PC-3 (cell line): ENCODE results near the gene GUF1.

Experiments used
- EZH2 ChIP-seq: fragments of 300-600 bp; sonication (generic); IDR thresholded peaks from one replicate; pipeline ENCODE4 v1.6.1; 2017; ENCODE audit warnings: antibody characterized with exemption, mild to moderate bottlenecking, low read length; ENCODE audit not compliant: unreplicated experiment
- EZH2phosphoT487 ChIP-seq: fragments of 300-600 bp; sonication (generic); IDR thresholded peaks from 2 replicates; pipeline ENCODE4 v1.6.1; 2018; ENCODE audit warnings: mild to moderate bottlenecking, antibody characterized with exemption, low read length, borderline replicate concordance
- TF ChIP-seq, protein P1 (sequence below): fragments of 300-600 bp; sonication (generic); conservative IDR thresholded peaks from 2 replicates; pipeline ENCODE4 v1.5.1; 2017; ENCODE audit warnings: antibody characterized with exemption, low read depth, mild to moderate bottlenecking, low read length

GRCh38 chr4:44629280-44629866 is 48.8 kb upstream of the GUF1 start:
- TF ChIP-seq EZH2 (no peak), EZH2phosphoT487 (no peak)
- TF ChIP-seq, protein P1, sequence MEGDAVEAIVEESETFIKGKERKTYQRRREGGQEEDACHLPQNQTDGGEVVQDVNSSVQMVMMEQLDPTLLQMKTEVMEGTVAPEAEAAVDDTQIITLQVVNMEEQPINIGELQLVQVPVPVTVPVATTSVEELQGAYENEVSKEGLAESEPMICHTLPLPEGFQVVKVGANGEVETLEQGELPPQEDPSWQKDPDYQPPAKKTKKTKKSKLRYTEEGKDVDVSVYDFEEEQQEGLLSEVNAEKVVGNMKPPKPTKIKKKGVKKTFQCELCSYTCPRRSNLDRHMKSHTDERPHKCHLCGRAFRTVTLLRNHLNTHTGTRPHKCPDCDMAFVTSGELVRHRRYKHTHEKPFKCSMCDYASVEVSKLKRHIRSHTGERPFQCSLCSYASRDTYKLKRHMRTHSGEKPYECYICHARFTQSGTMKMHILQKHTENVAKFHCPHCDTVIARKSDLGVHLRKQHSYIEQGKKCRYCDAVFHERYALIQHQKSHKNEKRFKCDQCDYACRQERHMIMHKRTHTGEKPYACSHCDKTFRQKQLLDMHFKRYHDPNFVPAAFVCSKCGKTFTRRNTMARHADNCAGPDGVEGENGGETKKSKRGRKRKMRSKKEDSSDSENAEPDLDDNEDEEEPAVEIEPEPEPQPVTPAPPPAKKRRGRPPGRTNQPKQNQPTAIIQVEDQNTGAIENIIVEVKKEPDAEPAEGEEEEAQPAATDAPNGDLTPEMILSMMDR, result peak; percentile 62
